DLD1 (cell line): ENCODE results near the gene NUP210L.

Experiments used
- in situ Hi-C: cut with HindIII; loops from 2 replicates; pipeline ENCODE4 v1.10.0; 2017; ENCODE audit warnings: low sequenced_read_pairs

NUP210L gene

GRCh38 chr1:154154534-154155191 lies at the start of gene NUP210L:
Gene NUP210L (minus strand): TSS chr1:154155073.
- in situ Hi-C loops, result no loop called here

DNA sequence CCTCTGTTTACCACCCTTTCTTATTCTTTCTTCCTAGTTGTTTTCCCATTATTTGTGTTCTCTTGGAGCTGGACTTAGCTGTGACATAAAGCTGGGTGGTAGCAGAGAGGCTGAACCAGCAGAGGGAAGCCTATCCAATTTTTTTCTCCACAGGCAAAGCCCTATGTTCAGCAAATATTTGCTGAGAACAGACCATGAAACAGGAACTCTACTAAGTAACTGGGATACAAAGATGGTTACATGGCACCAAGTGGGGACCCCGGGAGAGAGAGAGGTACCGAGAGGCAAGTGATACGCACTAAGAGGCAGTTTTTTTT lies 44.6 kb upstream of the NUP210L start:
- in situ Hi-C loops, result no loop called here

- in situ Hi-C loops, result no loop called here
Measured at GRCh38 chr1:154198756-154199562, 44.1 kb upstream of the NUP210L start.

- in situ Hi-C loops, result no loop called here
Measured at GRCh38 chr1:154193821-154194220, 38.9 kb upstream of the NUP210L start.

DNA sequence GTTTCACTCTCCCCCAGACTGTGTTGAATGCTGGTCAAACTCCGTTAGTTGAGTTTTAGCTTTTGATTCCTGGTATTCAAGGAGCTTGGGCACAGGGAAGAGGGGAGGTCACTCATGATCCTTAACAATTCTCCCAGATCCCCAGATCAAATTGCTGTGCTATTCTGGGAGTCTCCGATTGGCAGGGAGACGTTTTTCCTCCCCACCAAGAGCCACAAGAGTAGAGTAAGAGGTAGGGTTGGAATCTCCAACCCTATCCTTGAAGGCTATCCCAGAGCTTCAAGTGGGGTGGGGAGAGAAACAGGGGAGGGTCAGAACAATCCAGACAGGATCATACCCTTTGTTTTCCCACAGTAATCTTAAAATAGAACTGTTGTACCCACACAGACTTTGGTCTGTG lies 37.6 kb upstream of the NUP210L start:
- in situ Hi-C loops, result no loop called here

- in situ Hi-C loops, result no loop called here
Measured at GRCh38 chr1:154191990-154192461, 37.2 kb upstream of the NUP210L start, which contains the start of gene TPM3. Gene TPM3 (minus strand): TSS chr1:154192100. CDS start chr1:154192018, 82 bp downstream.

GRCh38 chr1:154190550-154190949 lies 35.7 kb upstream of the NUP210L start:
- in situ Hi-C loops, result no loop called here

- in situ Hi-C loops, result no loop called here
Measured at GRCh38 chr1:154186852-154187501, 32.1 kb upstream of the NUP210L start.

DNA sequence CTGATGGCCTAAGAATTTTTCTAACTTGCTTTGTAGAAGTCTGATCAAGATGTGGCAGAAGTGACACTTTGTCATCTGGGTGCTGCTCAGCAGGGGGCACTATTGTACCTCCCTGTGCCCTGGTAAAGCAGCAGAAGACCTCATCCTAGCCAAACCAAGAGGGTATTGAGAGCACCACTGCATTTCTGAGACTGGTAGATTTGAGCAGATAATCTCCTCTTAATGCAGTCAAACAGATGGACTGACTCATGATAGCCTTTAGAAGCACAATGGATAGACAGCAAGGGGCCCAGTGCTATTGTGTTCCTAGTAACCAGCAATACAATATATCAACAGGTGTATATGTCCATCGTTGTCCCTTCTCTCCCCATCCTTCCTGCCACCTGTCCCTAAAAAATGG lies 31.3 kb upstream of the NUP210L start:
- in situ Hi-C loops, result no loop called here

GRCh38 chr1:154183046-154183915 lies 28.4 kb upstream of the NUP210L start:
- in situ Hi-C loops, result no loop called here

- in situ Hi-C loops, result no loop called here
Measured at GRCh38 chr1:154182344-154183045, 27.6 kb upstream of the NUP210L start.

- in situ Hi-C loops, result no loop called here
Measured at GRCh38 chr1:154181944-154182343, 27.1 kb upstream of the NUP210L start.

- in situ Hi-C loops, result no loop called here
Measured at GRCh38 chr1:154179946-154180687, 25.2 kb upstream of the NUP210L start.

GRCh38 chr1:154178911-154179811 lies 24.3 kb upstream of the NUP210L start:
- in situ Hi-C loops, result no loop called here

DNA sequence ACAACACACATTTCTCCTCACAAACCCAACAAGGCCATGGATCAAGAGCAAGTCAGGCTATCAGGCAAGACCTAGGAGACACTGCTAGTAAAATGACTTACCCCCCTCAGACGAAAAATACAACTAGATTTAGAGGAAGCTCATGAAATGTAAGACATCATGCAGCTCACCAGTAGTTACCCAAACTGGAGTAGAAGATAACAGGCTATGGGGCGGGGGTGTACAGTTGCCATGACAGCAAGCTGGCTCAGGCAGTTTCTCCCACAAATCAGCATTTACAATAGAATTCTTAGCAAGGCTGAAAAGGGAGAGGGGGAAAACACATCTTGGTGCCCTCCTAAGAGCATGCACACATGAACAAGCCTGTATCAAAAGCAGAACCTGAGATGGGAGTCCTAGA lies 23.1 kb upstream of the NUP210L start:
- in situ Hi-C loops, result no loop called here

DNA sequence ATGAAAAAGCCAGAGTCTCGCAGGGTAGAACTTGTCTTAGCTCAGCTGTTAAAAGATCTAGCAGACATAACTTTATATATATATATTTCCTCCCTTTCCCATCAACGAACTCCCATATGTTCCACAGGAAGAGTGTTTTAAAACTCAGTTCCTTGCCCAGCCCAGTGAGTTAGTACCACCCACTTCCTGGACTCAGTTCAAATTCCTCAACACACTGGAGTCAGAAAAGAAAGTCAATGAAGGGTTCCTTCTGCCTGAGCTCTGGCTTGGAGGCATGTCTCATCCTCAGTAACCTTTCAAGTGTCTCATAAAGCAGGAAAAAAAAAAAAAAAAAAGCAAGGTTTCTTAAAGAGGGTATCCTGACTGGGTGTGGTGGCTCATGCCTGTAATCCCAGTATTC lies 21.5 kb upstream of the NUP210L start:
- in situ Hi-C loops, result no loop called here

DNA sequence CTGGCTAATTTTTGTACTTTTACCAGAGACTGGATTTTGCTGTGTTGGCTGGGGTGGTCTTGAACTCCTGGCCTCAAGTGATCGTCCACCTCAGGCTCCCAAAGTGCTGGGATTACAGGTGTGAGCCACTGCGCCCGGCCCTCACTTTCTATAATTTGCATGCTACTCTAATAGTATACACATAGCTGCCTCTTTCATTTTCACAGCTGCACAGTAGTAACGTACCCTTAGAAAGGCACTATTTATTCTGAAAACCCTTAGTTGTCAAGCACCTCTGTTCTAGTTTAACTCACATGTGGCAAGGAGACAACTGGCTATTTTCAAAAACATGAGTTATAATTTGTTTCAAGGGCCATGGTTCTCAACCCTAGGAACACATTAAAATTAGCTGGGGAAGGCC lies 19.8 kb upstream of the NUP210L start:
- in situ Hi-C loops, result no loop called here

GRCh38 chr1:154171880-154172279 lies 17.0 kb upstream of the NUP210L start:
- in situ Hi-C loops, result no loop called here

GRCh38 chr1:154171223-154171583 lies 16.3 kb upstream of the NUP210L start:
- in situ Hi-C loops, result no loop called here
